ENCODE data around the gene TTYH1.

Gene TTYH1

DNA sequence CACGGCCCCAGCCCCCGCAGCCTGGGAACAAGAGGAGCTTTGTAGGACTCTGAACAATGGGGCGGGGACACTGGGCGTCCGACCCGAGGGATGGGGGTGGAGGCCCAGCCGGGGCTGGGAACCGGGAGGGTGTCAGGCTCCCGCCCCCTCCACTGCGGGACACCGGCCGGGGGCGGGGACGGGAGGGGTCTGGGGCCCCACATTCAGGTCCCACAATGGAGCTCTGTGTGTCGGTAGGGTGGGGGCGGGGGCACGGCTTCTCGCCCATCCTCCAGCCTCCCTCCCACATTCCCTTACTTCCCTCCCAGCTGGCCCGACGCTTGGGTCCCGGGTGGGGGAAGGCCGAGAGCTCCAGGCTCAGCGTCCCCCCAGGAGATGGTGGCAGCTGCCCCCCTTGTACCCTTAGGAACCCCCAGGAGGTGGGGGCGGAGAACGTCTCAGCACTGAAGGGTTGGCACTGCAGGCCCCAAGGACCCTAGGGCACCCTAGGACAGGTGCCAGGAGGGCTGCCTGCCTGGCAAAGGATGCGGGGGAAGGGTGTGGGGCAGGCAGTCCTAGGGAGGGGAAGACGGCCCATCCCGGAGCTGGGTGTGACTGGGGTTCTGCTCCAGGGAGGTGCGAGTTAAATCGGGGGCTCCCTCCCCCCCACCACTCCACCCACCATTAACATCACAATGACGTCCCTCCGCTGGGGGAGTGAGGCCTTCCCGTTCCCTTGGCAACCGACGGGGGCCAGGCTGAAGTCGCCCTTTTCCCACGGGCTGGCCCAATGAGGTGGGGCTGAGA lies 5.3 kb downstream of the TTYH1 start:
- TF ChIP-seq, protein P1, sequence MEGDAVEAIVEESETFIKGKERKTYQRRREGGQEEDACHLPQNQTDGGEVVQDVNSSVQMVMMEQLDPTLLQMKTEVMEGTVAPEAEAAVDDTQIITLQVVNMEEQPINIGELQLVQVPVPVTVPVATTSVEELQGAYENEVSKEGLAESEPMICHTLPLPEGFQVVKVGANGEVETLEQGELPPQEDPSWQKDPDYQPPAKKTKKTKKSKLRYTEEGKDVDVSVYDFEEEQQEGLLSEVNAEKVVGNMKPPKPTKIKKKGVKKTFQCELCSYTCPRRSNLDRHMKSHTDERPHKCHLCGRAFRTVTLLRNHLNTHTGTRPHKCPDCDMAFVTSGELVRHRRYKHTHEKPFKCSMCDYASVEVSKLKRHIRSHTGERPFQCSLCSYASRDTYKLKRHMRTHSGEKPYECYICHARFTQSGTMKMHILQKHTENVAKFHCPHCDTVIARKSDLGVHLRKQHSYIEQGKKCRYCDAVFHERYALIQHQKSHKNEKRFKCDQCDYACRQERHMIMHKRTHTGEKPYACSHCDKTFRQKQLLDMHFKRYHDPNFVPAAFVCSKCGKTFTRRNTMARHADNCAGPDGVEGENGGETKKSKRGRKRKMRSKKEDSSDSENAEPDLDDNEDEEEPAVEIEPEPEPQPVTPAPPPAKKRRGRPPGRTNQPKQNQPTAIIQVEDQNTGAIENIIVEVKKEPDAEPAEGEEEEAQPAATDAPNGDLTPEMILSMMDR (IDR thresholded peaks at IDR 0.05; ENCODE audit: low read depth, low read length): no peak

DNA sequence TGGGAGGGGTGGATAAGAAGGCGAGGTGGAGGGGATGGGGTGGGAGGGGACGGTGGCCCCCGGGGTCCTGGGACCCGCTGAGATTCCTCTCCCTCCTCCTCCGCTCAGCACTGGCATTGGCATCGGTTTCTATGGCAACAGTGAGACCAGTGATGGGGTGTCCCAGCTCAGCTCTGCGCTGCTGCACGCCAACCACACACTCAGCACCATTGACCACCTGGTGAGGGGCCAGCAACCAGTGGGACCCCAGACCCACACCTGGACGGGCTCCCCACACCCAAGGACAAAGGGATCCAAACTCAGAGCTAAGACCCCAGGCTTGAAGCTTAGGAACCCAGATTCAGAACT lies 5.9 kb downstream of the TTYH1 start:
- TF ChIP-seq, protein P1 (IDR thresholded peaks at IDR 0.05; ENCODE audit: low read depth, low read length): no peak
- no peak overlapping the region for H3K4me3 ChIP-seq (ENCODE audit: low read depth, low read length)

More for the DNA sequence above, 5.3 kb downstream of the TTYH1 start:
- no peak overlapping the region for H3K4me3 ChIP-seq (ENCODE audit: low read depth, low read length)

DNA sequence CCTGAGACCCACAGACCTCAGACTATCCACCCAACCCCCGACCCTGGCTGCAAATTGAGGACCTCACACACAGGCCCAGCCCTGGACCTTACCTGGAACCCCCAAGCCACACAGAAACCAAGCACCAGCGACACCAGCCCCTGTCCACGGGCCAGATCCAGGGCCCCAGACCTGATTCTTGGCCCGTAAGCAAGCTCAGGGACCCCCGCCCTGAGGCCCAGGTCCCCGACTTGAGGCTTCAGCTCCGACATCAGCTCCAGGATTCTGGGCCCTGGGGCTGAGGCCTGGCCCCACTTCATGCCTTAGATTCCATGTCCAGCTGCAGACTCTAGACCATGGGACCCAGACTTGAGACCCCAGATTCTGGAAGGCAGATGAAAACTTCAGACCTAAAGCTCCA lies 6.3 kb downstream of the TTYH1 start:
- TF ChIP-seq, protein P1 (IDR thresholded peaks at IDR 0.05; ENCODE audit: low read depth, low read length): no peak
- H3K4me3 ChIP-seq (ENCODE audit: low read depth, low read length): no peak overlapping the region

DNA sequence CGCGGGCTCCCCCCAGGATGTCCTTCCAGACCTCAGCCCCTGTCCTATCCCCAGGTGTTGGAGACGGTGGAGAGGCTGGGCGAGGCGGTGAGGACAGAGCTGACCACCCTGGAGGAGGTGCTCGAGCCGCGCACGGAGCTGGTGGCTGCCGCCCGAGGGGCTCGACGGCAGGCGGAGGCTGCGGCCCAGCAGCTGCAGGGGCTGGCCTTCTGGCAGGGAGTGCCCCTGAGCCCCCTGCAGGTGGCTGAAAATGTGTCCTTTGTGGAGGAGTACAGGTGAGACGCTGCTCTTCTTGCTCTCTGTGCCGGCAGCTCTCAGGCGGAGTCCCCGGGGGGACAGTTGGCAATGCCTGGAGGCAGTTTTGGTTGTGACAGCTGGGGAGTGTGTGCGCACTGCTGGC lies 6.9 kb downstream of the TTYH1 start:
- TF ChIP-seq, protein P1 (IDR thresholded peaks at IDR 0.05; ENCODE audit: low read depth, low read length): no peak
- no peak overlapping the region for H3K4me3 ChIP-seq (ENCODE audit: low read depth, low read length)

DNA sequence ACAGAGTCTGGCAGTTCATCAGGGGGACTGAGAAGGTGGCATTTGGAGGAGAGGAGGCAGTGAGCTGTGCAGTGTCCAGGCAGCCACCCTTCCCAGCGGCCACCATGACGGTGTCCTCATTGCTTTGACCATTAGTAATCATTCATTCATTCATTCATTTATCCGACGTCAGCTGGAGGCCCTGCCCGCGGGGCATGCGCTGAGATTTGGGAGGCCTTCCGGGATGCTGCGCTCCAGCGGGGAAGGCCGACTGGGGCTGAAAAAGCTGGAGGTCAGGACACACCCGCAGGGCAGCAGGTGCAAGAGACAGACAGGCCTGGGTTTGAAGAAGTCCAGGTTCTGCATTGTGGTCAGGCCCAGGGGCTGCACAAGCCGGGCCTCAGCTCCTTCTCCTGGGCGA lies 8.9 kb downstream of the TTYH1 start:
- TF ChIP-seq, protein P1 (IDR thresholded peaks at IDR 0.05; ENCODE audit: low read depth, low read length): no peak
- H3K4me3 ChIP-seq (ENCODE audit: low read depth, low read length): no peak overlapping the region

DNA sequence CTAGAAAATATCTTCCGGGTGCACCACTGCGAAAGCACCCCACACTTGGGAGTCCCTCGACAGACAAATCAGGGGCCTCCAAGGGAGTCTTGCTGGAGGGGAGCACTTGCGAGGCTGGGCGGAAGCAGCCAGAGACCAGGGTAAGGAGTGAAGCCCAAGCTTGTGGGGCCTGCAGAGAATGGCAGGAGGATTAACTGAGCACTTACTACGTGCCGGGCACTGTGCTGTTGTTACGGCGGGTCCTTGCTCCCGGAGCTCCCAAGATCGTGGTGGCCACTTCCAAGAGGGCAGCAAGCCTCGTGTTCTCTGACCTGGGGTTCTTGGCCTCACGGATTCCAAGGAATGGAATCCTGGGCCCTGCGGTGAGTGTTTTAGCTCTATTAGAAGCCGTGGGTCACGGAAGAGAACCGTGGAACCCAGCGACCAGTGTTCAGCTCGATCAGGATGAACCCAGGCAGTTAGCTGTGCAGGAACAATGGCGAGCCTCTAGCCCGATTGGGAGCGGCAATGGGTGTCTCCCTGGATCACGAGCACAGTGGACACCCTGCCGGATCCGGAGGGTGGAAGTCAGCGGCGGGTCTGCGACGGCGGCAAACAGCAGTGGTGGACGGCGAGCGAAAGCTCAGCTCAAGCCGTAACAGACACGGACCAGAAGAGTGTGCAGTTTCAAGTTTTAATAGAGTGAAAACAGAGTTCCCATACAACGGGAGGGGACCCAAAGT lies 9.6 kb downstream of the TTYH1 start:
- H3K4me3 ChIP-seq (ENCODE audit: low read depth, low read length): no peak overlapping the region
- TF ChIP-seq, protein P1 (IDR thresholded peaks at IDR 0.05; ENCODE audit: low read depth, low read length): no peak

DNA sequence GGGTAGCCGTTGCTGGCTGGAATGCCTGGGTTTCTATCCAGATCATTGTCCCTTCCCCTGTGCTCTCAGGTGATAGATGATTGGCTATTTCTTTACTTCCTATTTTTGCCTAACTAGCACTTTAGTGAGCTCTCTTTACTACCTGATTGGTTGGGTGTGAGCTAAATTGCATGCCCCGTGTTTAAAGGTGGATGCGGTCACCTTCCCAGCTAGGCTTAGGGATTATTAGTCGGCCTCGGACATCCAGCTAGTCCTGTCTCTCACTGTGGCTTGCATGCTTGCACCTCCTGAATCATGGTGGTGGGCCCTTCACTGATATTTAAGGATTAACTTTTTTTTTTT lies 10.1 kb downstream of the TTYH1 start:
- H3K4me3 ChIP-seq (ENCODE audit: low read depth, low read length): no peak overlapping the region

More for the DNA sequence above, 10.1 kb downstream of the TTYH1 start:
- TF ChIP-seq, protein P1 (IDR thresholded peaks at IDR 0.05; ENCODE audit: low read depth, low read length): no peak

All from WI38 (cell line).